C4-2B (cell line): ENCODE results near the gene NPAS3.

Experiments
- CTCF ChIP-seq: fragments of 450-650 bp; conservative IDR thresholded peaks from 2 replicates; pipeline ENCODE4 v1.5.1; 2017; ENCODE audit warnings: mild to moderate bottlenecking
- ZFX ChIP-seq: fragments of 450-650 bp; IDR thresholded peaks from 2 replicates; pipeline ENCODE4 v1.6.1; 2017

- no peak for TF ChIP-seq CTCF
- no peak for TF ChIP-seq ZFX
Observed at GRCh38 chr14:33754261-33754660, 815.6 kb downstream of the NPAS3 start.
